Activated CD8-positive, alpha-beta memory T cell treated with anti-CD3 and anti-CD28 coated beads for 48 hours (primary cell): ENCODE results near the gene EBI3.
A peak's percentile ranks its signal among the peaks of the same experiment; 100 is the strongest.
"Not testable (repeated sequence)": the region's sequence is repeated elsewhere in the genome, so short reads cannot be mapped to it uniquely, and the experiment has no call there.

Experiments
- DNase-seq, 3 experiments: peaks; one replicate each; pipeline ENCODE4 v3.0.0-alpha.2; 2020; ENCODE audit warnings: low read depth in 2 of 3, low spot score in 2 of 3

EBI3 gene

GRCh38 chr19:4233282-4233853 is 4.0 kb downstream of the EBI3 start:
- DNase-seq = peak; percentile 42 to 88 (median 82)

DNA sequence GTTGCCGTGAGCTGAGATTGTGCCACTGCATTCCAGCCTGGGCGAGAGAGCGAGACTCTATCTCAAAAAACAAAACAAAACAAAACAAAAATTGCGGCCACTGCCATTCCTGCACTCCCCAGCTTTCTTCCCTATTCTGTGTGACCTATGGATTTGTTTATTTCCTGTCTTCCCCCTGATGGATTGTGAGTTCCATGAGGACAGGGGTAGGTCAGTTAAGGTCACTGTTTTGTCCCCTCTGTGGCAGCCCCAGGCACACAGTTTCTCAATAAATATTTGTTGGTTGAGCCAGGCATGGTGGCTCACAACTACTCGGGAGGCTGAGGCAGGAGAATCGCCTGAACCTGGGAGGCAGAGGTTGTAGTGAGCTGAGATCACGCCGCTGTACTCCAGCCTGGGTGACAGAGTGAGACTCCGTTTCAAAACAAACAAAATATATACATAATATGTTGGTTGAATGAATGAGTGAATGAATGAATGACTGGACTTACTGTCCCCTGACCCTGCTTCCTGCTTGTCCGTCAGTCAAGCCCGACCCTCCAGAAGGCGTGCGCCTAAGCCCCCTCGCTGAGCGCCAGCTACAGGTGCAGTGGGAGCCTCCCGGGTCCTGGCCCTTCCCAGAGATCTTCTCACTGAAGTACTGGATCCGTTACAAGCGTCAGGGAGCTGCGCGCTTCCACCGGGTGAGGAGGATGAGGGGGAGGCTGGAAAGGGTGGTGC is 5.0 kb downstream of the EBI3 start:
- DNase-seq = no peak

DNA sequence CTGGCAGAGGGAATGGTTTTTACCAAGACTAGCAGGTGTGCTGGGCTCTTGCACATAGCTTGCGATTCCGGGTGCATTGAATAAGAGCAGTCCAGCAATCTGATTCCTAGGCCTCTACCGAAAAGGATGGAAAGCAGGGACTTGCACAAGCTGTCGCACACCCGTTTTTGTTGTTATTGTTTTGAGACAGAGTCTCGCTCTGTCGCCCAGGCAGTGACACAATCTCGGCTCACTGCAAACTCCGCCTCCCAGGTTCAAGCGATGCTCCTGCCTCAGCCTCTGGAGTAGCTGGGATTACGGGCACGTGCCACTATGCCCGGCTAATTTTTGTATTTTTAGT is 5.5 kb downstream of the EBI3 start:
- DNase-seq = no peak

GRCh38 chr19:4237510-4237909 is 8.2 kb downstream of the EBI3 start:
- DNase-seq = not testable (repeated sequence)

DNA sequence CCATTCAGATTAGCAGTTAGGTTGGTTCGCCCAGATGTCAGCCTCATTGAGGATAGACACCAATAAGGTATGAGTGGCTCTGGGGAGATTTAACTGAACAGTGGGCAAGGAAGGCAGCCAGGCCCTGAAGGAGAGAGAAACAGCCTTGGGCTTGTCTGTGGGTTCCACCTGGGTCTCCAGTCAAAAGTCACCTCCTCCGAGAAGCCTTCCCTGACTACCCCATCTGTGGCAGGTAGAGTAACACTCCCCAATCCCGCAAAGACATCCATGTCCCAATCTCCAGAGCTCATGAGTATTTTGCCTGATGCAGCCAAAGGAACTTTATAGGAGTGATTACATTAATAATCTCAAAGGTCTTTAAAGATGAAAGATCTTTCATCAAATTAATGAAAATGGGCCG is 9.5 kb downstream of the EBI3 start:
- no peak for DNase-seq

- DNase-seq = no peak
Measured at GRCh38 chr19:4241824-4242430, 12.6 kb downstream of the EBI3 start.

DNA sequence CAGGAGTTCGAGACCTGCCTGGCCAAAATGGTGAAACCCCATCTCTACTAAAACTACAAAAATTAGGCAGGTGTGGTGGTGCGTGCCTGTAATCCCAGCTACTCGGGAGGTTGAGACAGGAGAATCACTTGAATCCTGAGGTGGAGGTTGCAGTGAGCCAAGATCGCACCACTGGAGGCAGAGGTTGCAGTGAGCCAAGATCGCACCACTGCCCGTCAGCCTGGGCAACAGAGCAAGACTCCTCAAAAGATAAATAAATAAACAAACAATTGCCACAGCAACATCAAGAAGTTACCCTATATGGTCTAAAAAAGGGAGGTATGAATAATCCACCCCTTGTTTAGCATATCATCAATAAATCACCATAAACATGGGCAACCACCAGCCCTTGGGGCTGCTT is 16.6 kb downstream of the EBI3 start:
- not testable (repeated sequence) for DNase-seq

DNA sequence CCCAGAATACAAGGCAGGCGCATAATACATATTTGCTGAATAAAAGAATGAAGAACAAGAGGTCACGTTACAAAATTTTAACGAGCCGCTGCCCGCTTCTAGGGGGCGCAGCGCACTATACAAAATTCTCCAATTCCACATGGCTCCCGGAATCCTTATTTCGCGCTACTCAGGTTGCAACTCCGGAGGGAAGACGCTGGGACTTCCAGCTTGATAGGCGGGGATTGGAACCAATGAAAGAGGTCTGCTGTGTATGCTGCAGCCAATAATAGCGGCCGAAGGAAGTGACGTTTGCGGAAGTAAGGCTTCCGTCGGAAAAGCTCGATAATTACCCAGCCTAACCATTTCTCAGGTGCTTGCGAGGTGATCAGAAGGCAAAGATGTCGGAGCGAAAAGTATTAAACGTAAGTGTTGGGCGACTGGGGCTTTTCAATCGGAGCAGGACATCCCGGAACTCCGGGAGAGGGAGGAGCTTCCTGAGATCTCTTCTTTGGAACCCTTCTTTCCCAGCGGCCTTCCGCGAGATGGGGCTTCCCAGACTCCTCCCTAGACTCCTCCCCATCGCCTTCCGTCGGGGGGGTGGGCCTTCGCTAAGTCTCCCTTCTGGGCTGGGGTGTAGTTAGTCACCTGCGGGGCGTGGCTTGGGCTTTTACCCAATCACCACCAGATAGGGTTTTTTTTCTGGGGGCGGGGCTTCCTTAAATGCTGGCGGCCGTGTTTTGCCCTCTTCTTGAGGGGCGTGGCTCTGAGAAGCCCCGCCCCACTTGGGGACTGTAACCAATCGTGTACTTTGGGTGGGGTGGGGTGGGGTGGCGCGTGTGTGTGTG is 17.7 kb downstream of the EBI3 start, which contains the start of gene YJU2:
Gene YJU2 (plus strand): TSS at position 314 of the 827 bp plus-strand sequence. CDS start 67 bp downstream, at position 381.
- DNase-seq = peak; percentile 92 to 93 (median 92)

DNA sequence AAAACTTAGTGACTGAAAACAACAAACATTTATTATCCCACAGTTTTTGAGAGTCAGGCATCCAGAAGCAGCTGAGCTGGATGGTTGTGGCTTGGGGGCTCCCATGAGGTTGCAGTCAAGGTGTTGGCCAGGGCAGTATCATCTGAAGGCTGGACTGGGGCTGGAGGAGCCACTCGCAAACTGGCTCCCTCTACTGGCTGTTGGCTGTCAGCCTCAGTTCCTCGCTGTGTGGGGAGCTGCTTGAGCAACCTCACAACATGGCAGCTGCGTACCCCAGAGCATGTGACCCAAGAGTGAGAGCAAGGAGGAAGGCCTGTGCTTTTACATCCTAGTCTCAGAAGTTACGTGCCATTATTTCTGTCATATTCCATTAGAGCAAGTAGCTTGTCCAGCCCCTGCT is 27.2 kb downstream of the EBI3 start:
- DNase-seq = no peak

- no peak for DNase-seq
Measured at GRCh38 chr19:4257025-4257424, 27.7 kb downstream of the EBI3 start.

DNA sequence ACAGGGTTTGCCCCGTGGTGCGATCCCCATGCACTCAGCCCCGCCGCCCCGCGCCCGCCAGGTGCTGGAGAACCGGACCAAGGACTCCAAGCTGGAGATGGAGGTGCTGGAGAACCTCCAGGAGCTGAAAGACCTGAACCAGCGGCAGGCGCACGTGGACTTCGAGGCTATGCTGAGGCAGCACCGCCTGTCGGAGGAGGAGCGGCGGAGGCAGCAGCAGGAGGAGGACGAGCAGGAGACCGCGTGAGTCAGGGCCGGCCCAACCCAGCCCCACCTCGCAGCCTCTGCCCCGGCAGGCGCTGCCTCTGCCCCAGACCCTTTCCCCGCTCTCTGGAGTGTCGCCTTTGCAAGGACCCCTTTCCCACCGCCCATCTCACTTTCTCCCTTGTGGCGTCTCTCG is 28.9 kb downstream of the EBI3 start:
- DNase-seq = no peak

DNA sequence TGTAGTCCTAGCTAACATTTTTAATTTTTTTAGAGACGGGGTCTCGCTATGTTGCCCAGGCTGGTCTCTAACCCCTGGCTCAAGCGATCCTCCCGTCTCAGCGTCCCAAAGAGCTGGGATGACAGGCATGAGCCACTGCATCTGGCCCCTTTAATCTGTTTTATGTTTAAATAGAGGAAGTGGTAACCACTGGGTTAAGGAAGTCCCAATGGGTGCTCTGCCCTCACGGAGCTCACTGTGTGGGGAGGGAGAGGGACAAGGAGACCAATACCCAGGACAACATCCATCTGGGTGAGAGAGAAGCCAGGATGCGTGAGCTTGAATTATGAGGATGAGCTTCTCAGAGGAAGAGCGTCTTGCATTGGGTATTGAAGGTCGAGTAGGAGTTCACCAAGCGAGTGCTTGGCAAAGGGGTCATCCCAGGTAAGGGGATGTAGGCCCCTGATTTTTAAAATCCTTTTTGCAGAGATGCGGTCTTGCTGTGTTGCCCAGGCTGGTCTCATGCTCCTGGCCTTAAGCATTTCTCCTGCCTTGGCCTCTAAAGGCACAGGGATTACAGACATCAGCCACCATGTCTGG is 31.4 kb downstream of the EBI3 start:
- no peak for DNase-seq

DNA sequence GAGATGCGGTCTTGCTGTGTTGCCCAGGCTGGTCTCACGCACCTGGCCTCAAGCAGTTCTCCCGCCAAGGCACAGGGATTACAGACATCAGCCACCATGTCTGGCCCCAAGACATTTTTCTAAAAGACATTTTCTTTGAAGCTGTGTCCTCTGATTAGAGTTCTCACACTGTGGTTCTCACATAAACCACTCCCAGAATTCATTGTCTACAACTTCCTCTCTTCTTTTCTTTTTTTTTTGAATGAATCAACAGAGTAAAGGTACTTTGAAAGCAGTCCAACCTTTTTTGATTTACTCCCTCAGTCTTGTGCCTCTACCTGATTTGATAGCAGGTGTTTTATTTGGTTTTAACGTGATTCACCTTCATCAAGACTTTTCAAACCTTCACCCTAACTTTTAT is 35.5 kb downstream of the EBI3 start:
- DNase-seq = no peak

GRCh38 chr19:4266253-4267000 is 37.1 kb downstream of the EBI3 start:
- no peak for DNase-seq

DNA sequence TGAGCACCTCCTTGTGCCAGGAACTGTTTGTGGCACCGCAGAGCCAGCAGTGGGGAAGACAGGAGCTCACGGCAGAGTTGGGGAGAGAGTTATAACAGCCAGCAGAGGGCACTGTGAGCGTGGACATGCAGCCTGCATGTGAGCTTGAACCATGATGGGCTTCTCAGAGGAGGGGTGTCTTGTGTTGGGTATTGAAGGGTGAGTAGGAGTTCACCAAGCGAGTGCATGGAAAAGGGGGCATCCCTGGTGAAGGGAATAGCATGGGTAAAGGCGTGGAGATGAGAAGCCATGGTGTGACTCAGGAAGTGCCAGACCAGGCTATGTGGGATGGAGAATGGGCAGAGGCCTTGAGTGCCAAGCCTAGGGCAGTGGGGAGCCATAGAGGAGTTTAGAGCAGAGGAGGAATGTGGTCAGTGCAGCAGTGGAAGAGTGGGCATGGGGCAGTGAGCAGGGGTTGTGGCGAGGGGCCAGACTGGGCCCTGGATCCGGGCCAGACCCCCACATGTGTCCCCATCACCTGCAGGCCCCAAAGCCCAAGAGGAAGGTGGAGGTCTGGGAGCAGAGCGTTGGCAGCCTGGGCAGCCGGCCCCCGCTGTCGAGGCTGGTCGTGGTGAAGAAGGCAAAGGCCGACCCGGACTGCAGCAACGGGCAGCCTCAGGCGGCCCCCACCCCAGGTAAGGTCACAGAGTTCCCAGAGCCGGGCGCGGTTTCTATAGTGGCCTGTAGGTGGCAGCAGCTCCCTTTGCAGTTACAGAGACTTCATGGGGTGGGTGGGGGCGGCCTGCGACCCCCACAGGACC is 38.0 kb downstream of the EBI3 start:
- DNase-seq = peak in 2 of 3 experiments; percentile 44 to 53

GRCh38 chr19:4267901-4268815 is 38.8 kb downstream of the EBI3 start:
- no peak for DNase-seq

GRCh38 chr19:4268816-4269430 is 39.6 kb downstream of the EBI3 start:
- DNase-seq = no peak

- no peak for DNase-seq
Measured at GRCh38 chr19:4272894-4273293, 43.6 kb downstream of the EBI3 start.
